Upper lobe of left lung (tissue), 6 donors: ENCODE results near the gene IDH3A. TPM values are rescaled to one million over a fixed set of nuclear protein-coding genes. Genes with fewer than 3 reads are reported as not detected.

Experiments
- ATAC-seq, 2 donors: fragments of 200-7000 bp; cut with Tn5 transposase; one replicate each; pipeline ENCODE4 v1.9.1; 2022; ENCODE audit warnings: mild to moderate bottlenecking in 2 of 2, moderate library complexity in 2 of 2; ENCODE audit not compliant: low FRiP score in 2 of 2
- DNase-seq, 2 donors: peaks; one replicate each; pipeline ENCODE4 v3.0.0-alpha.2; 2019 to 2020
- H3K27ac ChIP-seq, 4 donors: fragments of 200-600 bp; sonication (generic); one replicate each; pipeline ENCODE4 v1.5.1; 2016 to 2019
- H3K27me3 ChIP-seq, 4 donors: fragments of 200-600 bp; sonication (generic); one replicate each; pipeline ENCODE4 v1.5.1; 2017 to 2019
- H3K36me3 ChIP-seq, 4 donors: fragments of 200-600 bp; sonication (generic); one replicate each; pipeline ENCODE4 v1.5.1; 2016 to 2019
- H3K4me1 ChIP-seq, 4 donors: fragments of 200-600 bp; sonication (generic); one replicate each; pipeline ENCODE4 v1.5.1; 2018 to 2019
- H3K4me3 ChIP-seq, 4 donors: fragments of 200-600 bp; sonication (generic); one replicate each; pipeline ENCODE4 v1.5.1; 2017 to 2019; ENCODE audit warnings: mild to moderate bottlenecking in 2 of 4, moderate library complexity in 1 of 4
- H3K9me3 ChIP-seq, 4 donors: fragments of 200-600 bp; sonication (generic); one replicate each; pipeline ENCODE4 v1.5.1; 2018 to 2019
- EP300 ChIP-seq, 4 donors: sonication (generic); formaldehyde crosslinking; IDR thresholded peaks; one replicate each; pipeline ENCODE4 v1.5.1; 2017; ENCODE audit warnings: antibody characterized with exemption in 4 of 4, control low read depth in 2 of 4
- POLR2A ChIP-seq, 4 donors: fragments of 450-650 bp; IDR thresholded peaks; one replicate each; pipeline ENCODE4 v1.5.1; 2016 to 2017; ENCODE audit warnings: antibody characterized with exemption in 4 of 4, mild to moderate bottlenecking in 2 of 4
- POLR2AphosphoS5 ChIP-seq, 2 donors: sonication (generic); formaldehyde crosslinking; IDR thresholded peaks; one replicate each; pipeline ENCODE4 v1.5.1; 2017; ENCODE audit warnings: antibody characterized with exemption in 2 of 2
- WGBS, 2 donors: methylation state at CpG; one replicate each; pipeline ENCODE4 v1.1.5; 2017 to 2018; 5-methylcytosine and 5-hydroxymethylcytosine counted together
- total RNA-seq, 6 donors: library from RNA; depleted of rRNA in 4 of 6; stranded (reverse); fragments of >200 nt in 4 of 6; gene quantifications; one replicate each; pipeline versions ENCODE4 v1.1.0 to v1.2.1, GENCODE V29; 2016 to 2021
- TF ChIP-seq, protein P1 (sequence below), 6 experiments: fragments of 450-650 bp in 4 of 6; fragments of 200-600 bp in 2 of 6; sonication (generic) in 2 of 6; IDR thresholded peaks; one replicate each; pipeline ENCODE4 v1.5.1; 2016 to 2019; ENCODE audit warnings: antibody characterized with exemption in 6 of 6
- donor health status: DM: no; HTN: no; CAD: no; lungs with moderate emphysema.
- donor health status: DM: no; HTN: yes; CAD: no; lungs with severe emphysema.

IDH3A gene
- total RNA-seq, 6 donors from 2014 or later: 17.5 to 80.1 (median 48.2) TPM

DNA sequence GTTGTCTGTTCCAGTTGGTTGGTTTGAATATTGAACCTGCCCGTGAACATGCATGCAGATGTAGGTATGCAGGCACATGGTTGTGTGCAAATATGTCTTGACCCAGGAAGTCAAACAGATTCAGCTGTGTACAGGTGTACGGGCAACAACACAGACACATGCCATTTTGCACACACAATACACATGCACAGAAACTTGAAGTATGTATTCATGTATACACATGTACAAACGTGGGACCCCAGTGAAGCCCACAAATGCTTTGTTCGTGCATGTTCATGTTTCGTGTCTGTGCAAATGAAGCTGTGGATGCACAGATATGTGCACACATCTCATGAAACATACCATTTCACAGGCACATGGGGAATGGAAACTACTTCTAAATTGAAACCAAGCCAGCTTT, 30.7 kb downstream of the IDH3A start:
- ATAC-seq: no peak
- H3K4me1 ChIP-seq: no peaks in the 10 kb centered on the region
- H3K4me3 ChIP-seq: no peak overlapping the region
- no peaks in the 10 kb centered on the region for H3K27me3 ChIP-seq
- 84 to 100% methylated on average over 4 to 5 of the region's 5 CpGs for WGBS, 2 donors
- no peak for DNase-seq
- TF ChIP-seq POLR2AphosphoS5 (IDR thresholded peaks at IDR 0.05) (no peak), EP300 (IDR thresholded peaks at IDR 0.05) (no peak), POLR2A (IDR thresholded peaks at IDR 0.05) (no peak)
- TF ChIP-seq, protein P1, sequence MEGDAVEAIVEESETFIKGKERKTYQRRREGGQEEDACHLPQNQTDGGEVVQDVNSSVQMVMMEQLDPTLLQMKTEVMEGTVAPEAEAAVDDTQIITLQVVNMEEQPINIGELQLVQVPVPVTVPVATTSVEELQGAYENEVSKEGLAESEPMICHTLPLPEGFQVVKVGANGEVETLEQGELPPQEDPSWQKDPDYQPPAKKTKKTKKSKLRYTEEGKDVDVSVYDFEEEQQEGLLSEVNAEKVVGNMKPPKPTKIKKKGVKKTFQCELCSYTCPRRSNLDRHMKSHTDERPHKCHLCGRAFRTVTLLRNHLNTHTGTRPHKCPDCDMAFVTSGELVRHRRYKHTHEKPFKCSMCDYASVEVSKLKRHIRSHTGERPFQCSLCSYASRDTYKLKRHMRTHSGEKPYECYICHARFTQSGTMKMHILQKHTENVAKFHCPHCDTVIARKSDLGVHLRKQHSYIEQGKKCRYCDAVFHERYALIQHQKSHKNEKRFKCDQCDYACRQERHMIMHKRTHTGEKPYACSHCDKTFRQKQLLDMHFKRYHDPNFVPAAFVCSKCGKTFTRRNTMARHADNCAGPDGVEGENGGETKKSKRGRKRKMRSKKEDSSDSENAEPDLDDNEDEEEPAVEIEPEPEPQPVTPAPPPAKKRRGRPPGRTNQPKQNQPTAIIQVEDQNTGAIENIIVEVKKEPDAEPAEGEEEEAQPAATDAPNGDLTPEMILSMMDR (IDR thresholded peaks at IDR 0.05): no peak
- no peaks in the 10 kb centered on the region for H3K36me3 ChIP-seq
- H3K27ac ChIP-seq: no peak overlapping the region
- no peaks in the 10 kb centered on the region for H3K9me3 ChIP-seq

DNA sequence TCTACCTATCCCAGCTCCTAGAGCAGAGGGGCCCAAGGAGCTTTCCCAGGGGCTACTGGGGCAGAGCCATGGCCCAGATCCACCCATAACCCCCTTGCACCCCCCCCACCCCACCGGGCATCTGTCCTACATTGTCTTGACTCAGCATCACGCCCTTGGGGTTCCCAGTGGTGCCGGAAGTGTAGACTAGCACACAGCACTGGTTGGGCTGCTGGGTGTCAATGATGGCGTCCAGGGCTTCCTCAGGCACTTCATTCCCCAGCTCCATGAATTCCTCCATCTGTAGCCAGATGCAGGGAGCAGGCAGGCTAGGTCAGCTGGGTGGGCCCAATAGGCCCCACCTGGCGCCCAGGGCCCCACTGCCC, 33.2 kb downstream of the IDH3A start:
- Histone ChIP-seq H3K4me3 (no peak overlapping the region), H3K27me3 (no peaks in the 10 kb centered on the region), H3K4me1 (no peaks in the 10 kb centered on the region), H3K9me3 (no peaks in the 10 kb centered on the region), H3K27ac (no peak overlapping the region), H3K36me3 (no peaks in the 10 kb centered on the region)
- TF ChIP-seq POLR2AphosphoS5 (IDR thresholded peaks at IDR 0.05): no peak
- TF ChIP-seq, protein P1 (IDR thresholded peaks at IDR 0.05): no peak
- TF ChIP-seq EP300 (IDR thresholded peaks at IDR 0.05): no peak
- no peak for TF ChIP-seq POLR2A (IDR thresholded peaks at IDR 0.05)
- peak in 1 of 2 donors; percentile 33 for DNase-seq
- 90 to 100% methylated on average over 2 to 4 of the region's 5 CpGs for WGBS, 2 donors
- no peak for ATAC-seq

DNA sequence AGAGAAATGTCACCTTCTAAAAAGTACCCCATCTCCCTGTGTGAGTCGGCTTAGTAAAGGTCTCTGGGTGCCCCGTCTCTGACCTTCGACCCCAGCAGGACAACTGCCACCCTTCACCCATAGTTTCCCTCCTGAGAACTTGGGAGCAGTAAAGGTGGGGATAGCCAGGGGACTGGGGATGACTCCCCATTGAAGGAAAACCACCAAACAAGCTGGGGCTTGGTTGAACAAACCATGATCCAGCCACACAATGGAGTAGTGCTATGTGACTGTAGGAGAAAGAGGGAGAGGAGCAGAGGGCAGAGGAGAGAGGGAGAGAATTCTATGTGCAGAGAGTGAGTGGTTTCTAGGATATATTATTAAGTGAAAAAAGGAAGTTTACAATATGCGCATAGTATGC, 33.7 kb downstream of the IDH3A start:
- Histone ChIP-seq H3K4me1 (no peaks in the 10 kb centered on the region), H3K36me3 (no peaks in the 10 kb centered on the region), H3K27ac (no peak overlapping the region), H3K27me3 (no peaks in the 10 kb centered on the region), H3K4me3 (no peak overlapping the region), H3K9me3 (no peaks in the 10 kb centered on the region)
- ATAC-seq (no peak), DNase-seq (no peak)
- WGBS, 2 donors: 91 to 94% methylated on average over 4 of the region's 4 CpGs
- TF ChIP-seq EP300 (IDR thresholded peaks at IDR 0.05) (no peak), POLR2AphosphoS5 (IDR thresholded peaks at IDR 0.05) (no peak), POLR2A (IDR thresholded peaks at IDR 0.05) (no peak)
- TF ChIP-seq, protein P1 (IDR thresholded peaks at IDR 0.05): no peak

DNA sequence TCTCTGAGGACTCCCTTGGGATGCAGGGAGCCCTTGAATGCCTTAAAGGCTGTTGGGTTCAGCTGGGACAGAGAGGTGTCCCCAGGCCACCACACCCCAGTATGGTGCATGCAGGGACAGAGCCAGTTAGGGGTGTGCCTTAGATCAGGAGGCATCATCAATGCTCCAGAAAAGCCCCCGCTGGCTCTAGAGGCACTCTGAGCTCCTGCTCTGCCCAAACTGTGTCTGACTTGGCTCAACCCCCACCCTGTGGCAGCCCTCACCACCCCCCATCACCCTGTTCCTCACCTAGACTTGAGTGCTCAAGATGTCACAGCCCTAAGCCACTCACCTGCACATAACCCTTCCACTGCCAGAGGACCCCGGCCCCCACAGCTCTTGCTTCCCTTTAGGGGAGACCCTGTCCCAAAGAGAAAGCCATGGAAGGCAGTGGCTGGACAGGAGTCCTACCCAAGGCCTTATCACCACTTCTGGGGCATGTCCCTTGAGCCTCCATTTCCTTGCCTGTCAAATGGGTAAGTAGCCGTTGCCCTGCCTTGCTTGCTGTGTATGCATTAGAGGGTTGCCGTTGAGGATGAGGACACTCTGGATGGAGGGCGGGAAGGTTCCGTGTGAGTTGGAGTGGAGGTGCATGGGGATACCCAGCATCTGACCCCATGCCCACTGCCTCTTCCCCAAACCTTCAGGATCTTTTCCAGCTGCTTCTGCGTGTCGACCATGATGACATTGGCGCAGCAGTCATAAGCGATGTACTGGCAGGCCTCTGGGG, 43.8 kb downstream of the IDH3A start:
- H3K36me3 ChIP-seq: no peaks in the 10 kb centered on the region
- no peak overlapping the region for H3K27ac ChIP-seq
- H3K27me3 ChIP-seq: no peaks in the 10 kb centered on the region
- TF ChIP-seq, protein P1 (IDR thresholded peaks at IDR 0.05): no peak
- TF ChIP-seq EP300 (IDR thresholded peaks at IDR 0.05): no peak
- TF ChIP-seq POLR2A (IDR thresholded peaks at IDR 0.05): no peak
- no peak for TF ChIP-seq POLR2AphosphoS5 (IDR thresholded peaks at IDR 0.05)
- no peak overlapping the region for H3K4me3 ChIP-seq
- DNase-seq: no peak
- ATAC-seq: peak in 1 of 2 donors; percentile 39
- no peaks in the 10 kb centered on the region for H3K4me1 ChIP-seq
- no peaks in the 10 kb centered on the region for H3K9me3 ChIP-seq
- WGBS, 2 donors: 88 to 91% methylated on average over 9 to 10 of the region's 10 CpGs
